ENCODE data around the gene USP48.

- TF ChIP-seq CTCF (IDR thresholded peaks at IDR 0.05) (no peak), POLR2A (IDR thresholded peaks at IDR 0.05) (no peak)
Observed at GRCh38 chr1:21766210-21766609, 16.7 kb downstream of the USP48 start.

Data from esophagus squamous epithelium (tissue), 4 donors.